Measurements from ENCODE around the gene NEB.
A peak's percentile ranks its signal among the peaks of the same experiment; 100 is the strongest.

NEB gene

GRCh38 chr2:151769606-151770005, 35.3 kb upstream of the NEB start:
- in situ Hi-C loops (cut with HindIII; ENCODE audit: low sequenced_read_pairs): no loop called here
- no peak for DNase-seq (ENCODE audit: low read depth)
- H3K4me3 ChIP-seq (ENCODE audit: low read depth, low read length): no peak overlapping the region
- TF ChIP-seq, protein P1, sequence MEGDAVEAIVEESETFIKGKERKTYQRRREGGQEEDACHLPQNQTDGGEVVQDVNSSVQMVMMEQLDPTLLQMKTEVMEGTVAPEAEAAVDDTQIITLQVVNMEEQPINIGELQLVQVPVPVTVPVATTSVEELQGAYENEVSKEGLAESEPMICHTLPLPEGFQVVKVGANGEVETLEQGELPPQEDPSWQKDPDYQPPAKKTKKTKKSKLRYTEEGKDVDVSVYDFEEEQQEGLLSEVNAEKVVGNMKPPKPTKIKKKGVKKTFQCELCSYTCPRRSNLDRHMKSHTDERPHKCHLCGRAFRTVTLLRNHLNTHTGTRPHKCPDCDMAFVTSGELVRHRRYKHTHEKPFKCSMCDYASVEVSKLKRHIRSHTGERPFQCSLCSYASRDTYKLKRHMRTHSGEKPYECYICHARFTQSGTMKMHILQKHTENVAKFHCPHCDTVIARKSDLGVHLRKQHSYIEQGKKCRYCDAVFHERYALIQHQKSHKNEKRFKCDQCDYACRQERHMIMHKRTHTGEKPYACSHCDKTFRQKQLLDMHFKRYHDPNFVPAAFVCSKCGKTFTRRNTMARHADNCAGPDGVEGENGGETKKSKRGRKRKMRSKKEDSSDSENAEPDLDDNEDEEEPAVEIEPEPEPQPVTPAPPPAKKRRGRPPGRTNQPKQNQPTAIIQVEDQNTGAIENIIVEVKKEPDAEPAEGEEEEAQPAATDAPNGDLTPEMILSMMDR (IDR thresholded peaks at IDR 0.05; ENCODE audit: low read depth, low read length, missing control alignments): no peak

DNA sequence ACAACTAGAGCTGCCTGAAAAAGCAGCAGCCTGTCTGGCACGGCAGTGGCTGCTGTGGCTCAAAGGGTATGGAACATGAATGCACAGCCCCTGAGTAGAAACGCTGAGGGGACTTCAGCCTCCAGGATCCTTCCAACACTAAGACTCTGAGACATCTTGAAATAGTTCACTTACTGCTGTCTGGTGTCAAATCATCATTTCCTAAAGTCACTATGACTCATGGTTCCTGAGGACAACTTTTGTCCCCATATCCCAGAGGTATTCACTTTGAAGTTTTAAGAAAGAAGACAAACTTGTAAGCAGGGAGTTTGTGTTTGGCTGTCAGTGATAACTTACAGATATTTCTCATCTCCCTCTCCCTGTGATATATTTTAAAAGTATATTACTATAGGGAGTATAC, 33.3 kb upstream of the NEB start:
- in situ Hi-C loops (cut with HindIII; ENCODE audit: low sequenced_read_pairs): no loop called here
- DNase-seq (ENCODE audit: low read depth): no peak
- H3K4me3 ChIP-seq (ENCODE audit: low read depth, low read length): no peak overlapping the region

GRCh38 chr2:151766437-151767153, 32.3 kb upstream of the NEB start:
- in situ Hi-C loops (cut with HindIII; ENCODE audit: low sequenced_read_pairs): no loop called here
- no peak overlapping the region for H3K4me3 ChIP-seq (ENCODE audit: low read depth, low read length)
- TF ChIP-seq, protein P1 (IDR thresholded peaks at IDR 0.05; ENCODE audit: low read depth, low read length, missing control alignments): no peak
- no peak for DNase-seq (ENCODE audit: low read depth)

More for the DNA sequence above, 33.3 kb upstream of the NEB start:
- TF ChIP-seq, protein P1 (IDR thresholded peaks at IDR 0.05; ENCODE audit: low read depth, low read length, missing control alignments): no peak

DNA sequence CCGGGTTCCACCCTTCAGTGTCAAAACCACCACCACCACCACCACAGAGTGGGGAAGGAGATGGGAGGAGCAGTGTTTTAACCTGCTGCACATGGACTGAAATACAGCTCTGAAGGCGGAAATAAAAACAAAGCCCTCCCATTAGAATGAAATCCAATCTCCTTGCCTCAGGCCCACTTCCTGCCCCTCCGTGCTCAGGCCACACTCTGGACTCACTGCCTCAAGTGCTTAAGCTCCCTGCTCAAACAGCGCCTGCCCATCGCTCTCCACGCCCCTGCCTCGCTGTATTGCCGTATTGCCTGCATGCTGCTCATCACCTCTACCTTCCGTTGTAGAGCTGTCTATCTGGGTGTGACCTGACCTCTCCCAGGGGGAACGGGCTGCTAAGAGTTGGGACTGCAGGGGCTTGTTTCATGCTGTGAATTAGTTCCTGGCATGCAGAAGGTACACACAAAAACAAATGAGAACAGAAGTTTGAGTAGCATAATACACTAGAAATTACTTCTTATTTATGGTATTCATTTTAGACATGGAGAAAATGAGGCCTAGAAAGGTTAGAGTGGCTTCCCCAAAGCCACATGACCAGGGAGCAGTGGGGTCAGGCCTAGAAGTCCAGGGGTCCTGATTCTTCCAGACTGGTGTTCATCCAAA, 31.6 kb upstream of the NEB start:
- DNase-seq (ENCODE audit: low read depth): no peak
- H3K4me3 ChIP-seq (ENCODE audit: low read depth, low read length): no peak overlapping the region
- in situ Hi-C loops (cut with HindIII; ENCODE audit: low sequenced_read_pairs): no loop called here
- TF ChIP-seq, protein P1 (IDR thresholded peaks at IDR 0.05; ENCODE audit: low read depth, low read length, missing control alignments): no peak

- H3K4me3 ChIP-seq (ENCODE audit: low read depth, low read length): no peak overlapping the region
- in situ Hi-C loops (cut with HindIII; ENCODE audit: low sequenced_read_pairs): no loop called here
- TF ChIP-seq, protein P1 (IDR thresholded peaks at IDR 0.05; ENCODE audit: low read depth, low read length, missing control alignments): no peak
- peak; percentile 19 for DNase-seq (ENCODE audit: low read depth)
These were observed 28.4 kb upstream of the NEB start for GRCh38 chr2:151762694-151763093.

DNA sequence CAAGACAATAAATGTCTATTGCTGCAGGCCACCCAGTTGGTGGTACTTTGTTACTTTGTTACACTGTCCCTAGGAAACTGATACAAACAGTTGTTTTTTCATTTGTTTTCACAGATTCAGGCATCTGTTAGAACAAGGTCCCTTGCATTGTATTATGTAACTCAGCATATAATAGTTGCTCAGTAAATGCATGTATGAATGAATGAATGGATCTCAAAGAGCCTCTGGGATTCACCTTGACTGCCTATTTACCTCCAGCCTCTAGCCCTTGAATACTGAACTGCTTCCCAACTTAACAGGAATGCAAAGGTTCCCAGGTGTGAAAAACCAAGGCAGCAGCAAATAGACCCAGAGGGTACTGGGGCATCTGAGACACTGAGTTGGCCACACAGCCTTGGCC, 27.4 kb upstream of the NEB start:
- in situ Hi-C loops (cut with HindIII; ENCODE audit: low sequenced_read_pairs): no loop called here
- TF ChIP-seq, protein P1 (IDR thresholded peaks at IDR 0.05; ENCODE audit: low read depth, low read length, missing control alignments): no peak

More for the DNA sequence above, 27.4 kb upstream of the NEB start:
- DNase-seq (ENCODE audit: low read depth): no peak
- H3K4me3 ChIP-seq (ENCODE audit: low read depth, low read length): no peak overlapping the region

Measured in astrocyte of the cerebellum (primary cell).